Measurements from ENCODE around the gene RNF11.

DNA sequence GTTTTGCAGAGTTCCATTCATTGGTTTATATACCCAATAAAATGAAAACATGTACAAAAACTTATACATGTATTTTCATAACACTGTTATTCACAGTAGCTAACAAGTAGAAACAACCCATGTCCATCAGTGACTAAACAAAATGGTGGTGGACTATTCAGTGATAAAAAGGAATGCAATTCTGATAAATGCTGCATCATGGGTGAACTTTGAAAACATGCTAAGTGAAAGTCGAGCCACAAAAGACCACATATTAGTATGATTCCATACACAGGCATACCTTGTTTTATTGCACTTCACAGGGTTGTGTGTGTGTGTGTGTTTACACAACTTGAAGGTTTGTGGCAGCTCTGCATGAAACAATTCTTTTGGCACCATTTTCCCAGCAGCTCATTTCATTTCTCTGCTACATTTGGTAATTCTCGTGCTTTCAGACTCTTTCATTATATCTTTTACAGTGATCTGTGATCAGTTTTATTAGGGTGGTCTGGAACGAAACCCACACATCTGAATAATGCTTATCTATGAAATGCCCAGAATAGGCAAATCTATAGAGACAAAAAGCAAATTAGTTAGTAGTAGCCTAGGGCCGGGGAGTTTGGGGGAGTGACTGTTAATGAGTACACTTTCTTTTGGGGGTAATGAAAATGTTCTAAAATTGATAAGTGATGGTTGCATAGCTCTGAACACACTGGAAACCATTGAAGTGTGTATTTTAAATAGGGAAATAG lies 27.2 kb downstream of the RNF11 start:
- no peak for TF ChIP-seq POLR2A (IDR thresholded peaks at IDR 0.05)
- no peak for TF ChIP-seq CTCF (IDR thresholded peaks at IDR 0.05)
